PC-3 (cell line): ENCODE results near the gene TSHZ3. TPM values are rescaled to one million over a fixed set of nuclear protein-coding genes. Genes with fewer than 3 reads are reported as not detected.

Experiments
- ATAC-seq: fragments of 200-7000 bp; cut with Tn5 transposase; 2 replicates; pipeline ENCODE4 v1.9.1; 2020; ENCODE audit warnings: mild to moderate bottlenecking, moderate library complexity
- BruUV-seq: library from RNA; stranded (reverse); fragments of 400-500 nt; replicated peaks from 2 replicates; lab custom pipeline; 2021; lab: Mats Ljungman, UMichigan
- CTCF ChIA-PET: fragments of 300-600 bp; sonication (Branson Sonifier 250); formaldehyde crosslinking; loops from one replicate; lab custom pipeline; 2022; ENCODE audit warnings: antibody characterized with exemption; lab: Charles Lee
- POLR2A ChIA-PET: fragments of 300-600 bp; sonication (Branson Sonifier 250); formaldehyde crosslinking; loops from one replicate; lab custom pipeline; 2022; ENCODE audit warnings: antibody characterized with exemption; ENCODE audit not compliant: unreplicated experiment; lab: Charles Lee
- DNase-seq: peaks from one replicate; pipeline ENCODE4 v3.0.0-alpha.2; 2015
- H2AFZ ChIP-seq: fragments of 300-600 bp; sonication (generic); 2 replicates; pipeline ENCODE4 v1.6.0; 2016; ENCODE audit warnings: antibody characterized with exemption, low read length
- H3F3A ChIP-seq: fragments of 300-600 bp; sonication (generic); one replicate; pipeline ENCODE4 v1.6.0; 2017; ENCODE audit warnings: antibody characterized with exemption, low read length, control low read depth, mild to moderate bottlenecking; ENCODE audit not compliant: unreplicated experiment
- H3K27ac ChIP-seq: fragments of 300-600 bp; sonication (generic); 2 replicates; pipeline ENCODE4 v1.5.1; 2016; ENCODE audit warnings: mild to moderate bottlenecking, low read length
- H3K27me3 ChIP-seq: fragments of 300-600 bp; sonication (generic); 2 replicates; pipeline ENCODE4 v1.6.1; 2016; ENCODE audit warnings: low read length, mixed read lengths
- H3K36me3 ChIP-seq: fragments of 300-600 bp; sonication (generic); 2 replicates; pipeline ENCODE4 v1.6.1; 2016; ENCODE audit warnings: low read depth, mixed run types, low read length, mixed read lengths
- H3K4me1 ChIP-seq: fragments of 300-600 bp; sonication (generic); 2 replicates; pipeline ENCODE4 v1.5.1; 2016; ENCODE audit warnings: low read length; ENCODE audit not compliant: insufficient read depth
- H3K4me2 ChIP-seq: fragments of 300-600 bp; sonication (generic); 2 replicates; pipeline ENCODE4 v1.6.0; 2016; ENCODE audit warnings: low read length
- H3K4me3 ChIP-seq: fragments of 300-600 bp; sonication (generic); 2 replicates; pipeline ENCODE4 v1.5.1; 2016; ENCODE audit warnings: mild to moderate bottlenecking, low read length, mixed read lengths
- H3K79me2 ChIP-seq: fragments of 300-600 bp; sonication (generic); 2 replicates; pipeline ENCODE4 v1.6.1; 2017; ENCODE audit warnings: low read length, mixed read lengths
- H3K9ac ChIP-seq: fragments of 300-600 bp; sonication (generic); 2 replicates; pipeline ENCODE4 v1.6.0; 2016; ENCODE audit warnings: mild to moderate bottlenecking, low read length
- H3K9me2 ChIP-seq: fragments of 300-600 bp; sonication (generic); replicated peaks from 2 replicates; pipeline ENCODE4 v1.6.1; 2016; ENCODE audit warnings: mixed run types, low read length, mixed read lengths
- H3K9me3 ChIP-seq: fragments of 300-600 bp; sonication (generic); 2 replicates; pipeline ENCODE4 v1.6.1; 2016; ENCODE audit warnings: low read length, mixed read lengths
- H4K20me1 ChIP-seq: fragments of 300-600 bp; sonication (generic); 2 replicates; pipeline ENCODE4 v1.6.1; 2016; ENCODE audit warnings: low read length, mixed read lengths
- EZH2 ChIP-seq: fragments of 300-600 bp; sonication (generic); IDR thresholded peaks from one replicate; pipeline ENCODE4 v1.6.1; 2017; ENCODE audit warnings: antibody characterized with exemption, mild to moderate bottlenecking, low read length; ENCODE audit not compliant: unreplicated experiment
- EZH2phosphoT487 ChIP-seq: fragments of 300-600 bp; sonication (generic); IDR thresholded peaks from 2 replicates; pipeline ENCODE4 v1.6.1; 2018; ENCODE audit warnings: mild to moderate bottlenecking, antibody characterized with exemption, low read length, borderline replicate concordance
- intact Hi-C: fragments of 100-400 bp; cut with micrococcal nuclease; formaldehyde crosslinking; loops from 2 replicates; pipeline ENCODE4 v1.9.0; 2023
- total RNA-seq: library from RNA; depleted of rRNA; stranded (reverse); fragments of >200 nt; gene quantifications from 2 replicates; pipeline ENCODE4 v1.2.3, GENCODE V29; 2014
- TF ChIP-seq, protein P1 (sequence below): fragments of 300-600 bp; sonication (generic); conservative IDR thresholded peaks from 2 replicates; pipeline ENCODE4 v1.5.1; 2017; ENCODE audit warnings: antibody characterized with exemption, low read depth, mild to moderate bottlenecking, low read length

Gene TSHZ3
- total RNA-seq, 1 experiment from 2014 or later = 0.18 TPM

DNA sequence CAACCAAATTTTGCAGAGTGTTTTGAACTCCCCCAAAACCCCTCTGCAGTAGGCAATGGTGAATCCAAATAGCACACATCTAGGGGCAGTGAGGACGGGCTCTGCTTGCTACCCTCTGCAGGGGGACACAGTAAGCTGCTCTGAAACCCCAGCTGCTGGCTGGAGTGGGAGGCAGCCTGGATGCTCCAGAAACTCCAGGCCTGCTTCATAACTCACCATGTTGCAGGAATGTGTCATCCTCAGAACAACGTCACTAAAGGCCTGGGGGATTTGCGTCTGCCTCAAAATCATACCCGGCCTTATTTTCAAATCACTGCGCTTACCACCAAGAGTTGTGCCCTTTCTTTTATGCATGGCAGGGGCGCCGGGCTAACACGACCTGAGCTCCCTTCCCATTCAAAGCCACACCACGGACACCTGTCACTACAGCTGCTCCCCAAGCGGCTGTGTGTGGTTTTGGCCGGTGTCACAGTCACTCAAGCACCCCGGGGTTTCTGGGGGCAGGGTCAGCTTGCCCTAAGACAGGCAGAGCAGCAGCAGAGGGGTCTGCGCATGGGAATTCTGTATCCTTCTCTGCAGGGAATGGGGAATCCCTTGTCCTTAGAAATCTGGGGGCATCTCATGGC lies 93.9 kb downstream of the TSHZ3 start:
- Histone ChIP-seq H3K4me3 (no peak overlapping the region), H3K27me3 (no peaks in the 10 kb centered on the region), H3K9ac (no peak overlapping the region), H4K20me1 (no peaks in the 10 kb centered on the region), H3K36me3 (no peaks in the 10 kb centered on the region), H3K27ac (no peak overlapping the region), H3K4me2 (no peak overlapping the region), H3K79me2 (no peaks in the 10 kb centered on the region), H3K9me2 (no peaks in the 10 kb centered on the region), H3K9me3 (no peaks in the 10 kb centered on the region), H2AFZ (no peak overlapping the region), H3K4me1 (no peaks in the 10 kb centered on the region), H3F3A (no peaks in the 10 kb centered on the region)
- DNase-seq (no peak), ATAC-seq (no peak)
- CTCF ChIA-PET = no interaction called here
- TF ChIP-seq EZH2 (no peak), EZH2phosphoT487 (no peak)
- TF ChIP-seq, protein P1, sequence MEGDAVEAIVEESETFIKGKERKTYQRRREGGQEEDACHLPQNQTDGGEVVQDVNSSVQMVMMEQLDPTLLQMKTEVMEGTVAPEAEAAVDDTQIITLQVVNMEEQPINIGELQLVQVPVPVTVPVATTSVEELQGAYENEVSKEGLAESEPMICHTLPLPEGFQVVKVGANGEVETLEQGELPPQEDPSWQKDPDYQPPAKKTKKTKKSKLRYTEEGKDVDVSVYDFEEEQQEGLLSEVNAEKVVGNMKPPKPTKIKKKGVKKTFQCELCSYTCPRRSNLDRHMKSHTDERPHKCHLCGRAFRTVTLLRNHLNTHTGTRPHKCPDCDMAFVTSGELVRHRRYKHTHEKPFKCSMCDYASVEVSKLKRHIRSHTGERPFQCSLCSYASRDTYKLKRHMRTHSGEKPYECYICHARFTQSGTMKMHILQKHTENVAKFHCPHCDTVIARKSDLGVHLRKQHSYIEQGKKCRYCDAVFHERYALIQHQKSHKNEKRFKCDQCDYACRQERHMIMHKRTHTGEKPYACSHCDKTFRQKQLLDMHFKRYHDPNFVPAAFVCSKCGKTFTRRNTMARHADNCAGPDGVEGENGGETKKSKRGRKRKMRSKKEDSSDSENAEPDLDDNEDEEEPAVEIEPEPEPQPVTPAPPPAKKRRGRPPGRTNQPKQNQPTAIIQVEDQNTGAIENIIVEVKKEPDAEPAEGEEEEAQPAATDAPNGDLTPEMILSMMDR = no peak
- POLR2A ChIA-PET = no interaction called here
- no TSS peak for BruUV-seq
- intact Hi-C loops = no loop called here

DNA sequence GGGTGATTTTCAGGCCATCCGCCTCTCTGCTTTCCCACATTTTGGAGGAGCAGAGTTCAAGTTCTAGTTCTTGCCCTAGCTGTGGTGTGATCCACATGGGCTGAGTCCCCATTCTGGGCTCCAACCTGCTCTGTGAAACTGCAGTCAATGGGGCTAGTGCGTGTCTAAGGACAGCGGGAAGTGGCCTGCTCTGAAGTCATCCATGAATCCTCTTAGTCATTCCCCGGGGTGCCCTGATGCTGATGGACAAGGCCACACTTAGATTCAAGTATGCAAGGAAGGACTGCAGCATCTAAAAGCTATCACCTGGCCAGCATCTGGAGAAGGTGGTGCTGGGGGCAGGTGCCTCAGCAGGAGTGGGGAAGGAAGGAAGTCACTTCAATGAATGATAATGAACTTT lies 94.6 kb downstream of the TSHZ3 start:
- Histone ChIP-seq H3K9ac (no peak overlapping the region), H3K9me2 (no peaks in the 10 kb centered on the region), H3K27ac (no peak overlapping the region), H4K20me1 (no peaks in the 10 kb centered on the region), H3K4me2 (no peak overlapping the region), H3K79me2 (no peaks in the 10 kb centered on the region), H3F3A (no peaks in the 10 kb centered on the region), H2AFZ (no peak overlapping the region), H3K9me3 (no peaks in the 10 kb centered on the region), H3K4me1 (no peaks in the 10 kb centered on the region), H3K27me3 (no peaks in the 10 kb centered on the region), H3K4me3 (no peak overlapping the region), H3K36me3 (no peaks in the 10 kb centered on the region)
- no peak for DNase-seq
- BruUV-seq = no TSS peak
- no peak for ATAC-seq
- intact Hi-C loops = no loop called here
- ChIA-PET POLR2A (no interaction called here), CTCF (no interaction called here)
- TF ChIP-seq EZH2 = no peak
- TF ChIP-seq EZH2phosphoT487 = no peak
- TF ChIP-seq, protein P1 = no peak

DNA sequence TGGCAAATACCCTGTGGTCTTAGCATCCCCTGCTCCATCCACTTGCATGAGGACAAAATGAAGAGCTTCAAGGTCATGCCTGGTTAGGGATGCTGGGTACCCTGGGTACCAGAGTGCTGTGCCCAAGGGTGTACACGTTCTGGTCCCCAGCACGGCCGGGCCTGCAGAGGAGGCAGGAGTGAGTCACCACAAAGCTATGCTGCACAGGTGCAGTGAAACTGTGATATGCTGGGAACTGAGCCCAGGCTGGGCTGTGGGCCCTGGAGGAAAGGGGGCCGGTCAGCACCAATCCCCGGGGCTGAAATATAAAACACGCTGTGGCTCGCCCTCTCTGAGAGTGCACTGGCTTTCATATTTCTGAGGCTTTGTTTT lies 95.1 kb downstream of the TSHZ3 start:
- ChIA-PET CTCF (no interaction called here), POLR2A (no interaction called here)
- H3K27ac ChIP-seq = no peak overlapping the region
- peak; percentile 46 for DNase-seq
- H3K4me2 ChIP-seq = no peak overlapping the region
- no peak for TF ChIP-seq EZH2phosphoT487
- TF ChIP-seq EZH2 = no peak
- TF ChIP-seq, protein P1 = no peak
- no peaks in the 10 kb centered on the region for H3K4me1 ChIP-seq
- no peaks in the 10 kb centered on the region for H3K27me3 ChIP-seq
- no peaks in the 10 kb centered on the region for H3K9me2 ChIP-seq
- intact Hi-C loops = no loop called here
- no peaks in the 10 kb centered on the region for H3F3A ChIP-seq
- H3K36me3 ChIP-seq = no peaks in the 10 kb centered on the region
- H4K20me1 ChIP-seq = no peaks in the 10 kb centered on the region
- H3K4me3 ChIP-seq = no peak overlapping the region
- no peak overlapping the region for H2AFZ ChIP-seq
- no peaks in the 10 kb centered on the region for H3K9me3 ChIP-seq
- H3K79me2 ChIP-seq = no peaks in the 10 kb centered on the region
- no peak overlapping the region for H3K9ac ChIP-seq
- BruUV-seq = no TSS peak
- ATAC-seq = no peak
